ENCODE data around the gene RAD52. TPM values are rescaled to one million over a fixed set of nuclear protein-coding genes. Genes with fewer than 3 reads are reported as not detected.

The RAD52 gene
- total RNA-seq, 1 experiment from 2014 or later, result 14.9 TPM

- Histone ChIP-seq H4K20me1 (ENCODE audit: insufficient read depth, low read depth, low read length) (no peaks in the 10 kb centered on the region), H3K79me2 (ENCODE audit: low read length) (no peaks in the 10 kb centered on the region), H3K4me2 (ENCODE audit: low read depth, low read length, poor library complexity, severe bottlenecking) (no peak overlapping the region), H3K4me3 (ENCODE audit: low read length) (no peak overlapping the region), H3K27me3 (ENCODE audit: low read length) (no peaks in the 10 kb centered on the region), H3K36me3 (ENCODE audit: insufficient read depth, low read length) (no peaks in the 10 kb centered on the region), H3K9ac (ENCODE audit: low read length) (no peak overlapping the region), H2AFZ (ENCODE audit: low read length) (no peak overlapping the region), H3K4me1 (ENCODE audit: low read length) (peaks cover 6% of the 10 kb centered on the region), H3K9me2 (replicated peaks; ENCODE audit: insufficient read depth, low read length) (no peaks in the 10 kb centered on the region), H3K9me3 (ENCODE audit: low read length) (no peaks in the 10 kb centered on the region), H3K27ac (ENCODE audit: low read length) (no peak overlapping the region)
- no peak for DNase-seq
These were observed 24.9 kb upstream of the RAD52 start for GRCh38 chr12:974271-974862.

DNA sequence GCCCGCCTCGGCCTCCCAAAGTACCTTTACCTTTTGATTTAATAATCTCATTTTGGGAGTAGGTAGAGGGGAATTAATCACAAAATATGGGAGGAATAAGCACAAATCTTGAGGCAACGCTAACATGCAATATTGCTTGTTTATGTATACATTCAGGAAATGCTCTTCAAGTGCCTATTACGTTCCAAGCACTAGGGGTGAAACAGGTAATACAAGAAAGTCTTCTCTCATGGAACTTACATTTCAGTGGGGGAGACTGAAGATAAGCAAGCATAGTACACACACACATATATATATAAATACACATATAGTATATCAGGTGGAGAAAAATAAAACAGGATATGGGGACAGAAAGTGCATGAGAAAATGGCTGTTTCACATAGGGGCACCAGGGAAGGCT, 22.5 kb upstream of the RAD52 start:
- Histone ChIP-seq H3K4me2 (ENCODE audit: low read depth, low read length, poor library complexity, severe bottlenecking) (no peak overlapping the region), H3K27me3 (ENCODE audit: low read length) (no peaks in the 10 kb centered on the region), H4K20me1 (ENCODE audit: insufficient read depth, low read depth, low read length) (no peaks in the 10 kb centered on the region), H3K4me3 (ENCODE audit: low read length) (no peak overlapping the region), H3K36me3 (ENCODE audit: insufficient read depth, low read length) (no peaks in the 10 kb centered on the region), H3K4me1 (ENCODE audit: low read length) (no peaks in the 10 kb centered on the region), H3K79me2 (ENCODE audit: low read length) (no peaks in the 10 kb centered on the region), H3K9me2 (replicated peaks; ENCODE audit: insufficient read depth, low read length) (no peaks in the 10 kb centered on the region), H3K27ac (ENCODE audit: low read length) (no peak overlapping the region), H3K9ac (ENCODE audit: low read length) (no peak overlapping the region), H2AFZ (ENCODE audit: low read length) (no peak overlapping the region), H3K9me3 (ENCODE audit: low read length) (no peaks in the 10 kb centered on the region)
- DNase-seq, result no peak

GRCh38 chr12:969821-970220, 20.3 kb upstream of the RAD52 start:
- Histone ChIP-seq H2AFZ (ENCODE audit: low read length) (no peak overlapping the region), H3K27me3 (ENCODE audit: low read length) (no peaks in the 10 kb centered on the region), H3K9me3 (ENCODE audit: low read length) (no peaks in the 10 kb centered on the region), H3K27ac (ENCODE audit: low read length) (no peak overlapping the region), H3K9ac (ENCODE audit: low read length) (no peak overlapping the region), H3K4me2 (ENCODE audit: low read depth, low read length, poor library complexity, severe bottlenecking) (no peak overlapping the region), H3K79me2 (ENCODE audit: low read length) (no peaks in the 10 kb centered on the region), H3K36me3 (ENCODE audit: insufficient read depth, low read length) (no peaks in the 10 kb centered on the region), H3K4me3 (ENCODE audit: low read length) (no peak overlapping the region), H3K9me2 (replicated peaks; ENCODE audit: insufficient read depth, low read length) (no peaks in the 10 kb centered on the region), H3K4me1 (ENCODE audit: low read length) (no peaks in the 10 kb centered on the region), H4K20me1 (ENCODE audit: insufficient read depth, low read depth, low read length) (no peaks in the 10 kb centered on the region)
- DNase-seq, result no peak

- no peaks in the 10 kb centered on the region for H3K9me2 ChIP-seq (replicated peaks; ENCODE audit: insufficient read depth, low read length)
- no peaks in the 10 kb centered on the region for H3K9me3 ChIP-seq (ENCODE audit: low read length)
- H2AFZ ChIP-seq (ENCODE audit: low read length), result no peak overlapping the region
- H3K79me2 ChIP-seq (ENCODE audit: low read length), result no peaks in the 10 kb centered on the region
- no peaks in the 10 kb centered on the region for H3K27me3 ChIP-seq (ENCODE audit: low read length)
- DNase-seq, result no peak
- H3K4me2 ChIP-seq (ENCODE audit: low read depth, low read length, poor library complexity, severe bottlenecking), result no peak overlapping the region
- no peak overlapping the region for H3K4me3 ChIP-seq (ENCODE audit: low read length)
- no peaks in the 10 kb centered on the region for H4K20me1 ChIP-seq (ENCODE audit: insufficient read depth, low read depth, low read length)
- H3K4me1 ChIP-seq (ENCODE audit: low read length), result no peaks in the 10 kb centered on the region
- H3K9ac ChIP-seq (ENCODE audit: low read length), result no peak overlapping the region
- H3K27ac ChIP-seq (ENCODE audit: low read length), result no peak overlapping the region
- no peaks in the 10 kb centered on the region for H3K36me3 ChIP-seq (ENCODE audit: insufficient read depth, low read length)
These were observed 19.1 kb upstream of the RAD52 start for GRCh38 chr12:968545-968944.

DNA sequence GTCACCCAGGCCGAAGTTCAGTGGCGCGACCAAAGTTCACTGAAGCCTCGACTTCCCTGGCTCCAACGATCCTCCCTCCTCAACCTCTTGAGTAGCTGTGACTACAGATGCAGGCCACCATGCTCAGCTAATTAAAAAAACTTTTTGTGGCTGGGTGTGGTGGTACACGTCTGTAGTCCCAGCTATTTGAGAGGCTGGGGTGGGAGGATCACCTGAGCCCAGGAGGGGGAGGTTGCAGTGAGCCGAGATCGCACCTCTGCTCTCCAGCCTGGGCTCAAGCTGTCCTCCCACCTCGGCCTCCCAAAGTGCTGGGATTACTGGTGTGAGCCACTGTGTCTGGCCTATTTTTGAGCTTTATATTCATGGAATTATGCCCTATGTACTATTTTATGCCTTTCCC, 18.1 kb upstream of the RAD52 start:
- no peaks in the 10 kb centered on the region for H3K36me3 ChIP-seq (ENCODE audit: insufficient read depth, low read length)

DNA sequence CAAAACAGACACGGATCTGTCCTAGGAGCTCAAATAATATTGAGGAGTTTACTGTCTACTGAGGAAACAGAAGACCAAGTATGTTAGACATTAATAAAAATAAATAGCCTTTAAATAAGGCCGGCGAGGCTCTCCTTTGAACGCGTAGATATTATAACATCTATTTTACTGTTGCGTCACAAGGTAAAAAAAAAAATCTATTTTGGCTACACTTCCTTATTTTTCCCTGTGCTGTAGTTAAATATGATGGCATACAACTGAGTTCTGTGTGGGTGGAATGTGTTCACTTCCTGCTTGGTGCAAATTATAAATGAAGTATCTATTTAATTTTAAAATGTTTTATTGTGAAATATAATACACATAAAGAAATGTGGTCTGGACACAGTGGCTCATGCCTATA, 17.2 kb upstream of the RAD52 start:
- H2AFZ ChIP-seq (ENCODE audit: low read length), result no peak overlapping the region
- no peaks in the 10 kb centered on the region for H3K4me1 ChIP-seq (ENCODE audit: low read length)
- no peak for DNase-seq
- H3K9me2 ChIP-seq (replicated peaks; ENCODE audit: insufficient read depth, low read length), result no peaks in the 10 kb centered on the region
- H3K27me3 ChIP-seq (ENCODE audit: low read length), result no peaks in the 10 kb centered on the region
- H3K4me2 ChIP-seq (ENCODE audit: low read depth, low read length, poor library complexity, severe bottlenecking), result no peak overlapping the region
- H4K20me1 ChIP-seq (ENCODE audit: insufficient read depth, low read depth, low read length), result no peaks in the 10 kb centered on the region
- H3K9ac ChIP-seq (ENCODE audit: low read length), result no peak overlapping the region
- H3K27ac ChIP-seq (ENCODE audit: low read length), result no peak overlapping the region
- no peak overlapping the region for H3K4me3 ChIP-seq (ENCODE audit: low read length)
- H3K36me3 ChIP-seq (ENCODE audit: insufficient read depth, low read length), result no peaks in the 10 kb centered on the region
- H3K9me3 ChIP-seq (ENCODE audit: low read length), result no peaks in the 10 kb centered on the region
- H3K79me2 ChIP-seq (ENCODE audit: low read length), result no peaks in the 10 kb centered on the region

More for the DNA sequence above, 18.1 kb upstream of the RAD52 start:
- Histone ChIP-seq H4K20me1 (ENCODE audit: insufficient read depth, low read depth, low read length) (no peaks in the 10 kb centered on the region), H3K27me3 (ENCODE audit: low read length) (no peaks in the 10 kb centered on the region), H2AFZ (ENCODE audit: low read length) (no peak overlapping the region), H3K4me2 (ENCODE audit: low read depth, low read length, poor library complexity, severe bottlenecking) (no peak overlapping the region), H3K9me2 (replicated peaks; ENCODE audit: insufficient read depth, low read length) (no peaks in the 10 kb centered on the region), H3K79me2 (ENCODE audit: low read length) (no peaks in the 10 kb centered on the region), H3K9ac (ENCODE audit: low read length) (no peak overlapping the region), H3K4me1 (ENCODE audit: low read length) (no peaks in the 10 kb centered on the region), H3K9me3 (ENCODE audit: low read length) (no peaks in the 10 kb centered on the region), H3K4me3 (ENCODE audit: low read length) (no peak overlapping the region), H3K27ac (ENCODE audit: low read length) (no peak overlapping the region)
- DNase-seq, result no peak

GRCh38 chr12:958588-959123, 9.2 kb upstream of the RAD52 start:
- no peaks in the 10 kb centered on the region for H3K36me3 ChIP-seq (ENCODE audit: insufficient read depth, low read length)
- no peak for DNase-seq
- no peak overlapping the region for H2AFZ ChIP-seq (ENCODE audit: low read length)

GRCh38 chr12:955939-956338, 6.4 kb upstream of the RAD52 start:
- H3K27ac ChIP-seq (ENCODE audit: low read length), result no peak overlapping the region
- H3K79me2 ChIP-seq (ENCODE audit: low read length), result no peaks in the 10 kb centered on the region
- H3K27me3 ChIP-seq (ENCODE audit: low read length), result no peaks in the 10 kb centered on the region
- H2AFZ ChIP-seq (ENCODE audit: low read length), result no peak overlapping the region
- no peaks in the 10 kb centered on the region for H3K9me3 ChIP-seq (ENCODE audit: low read length)
- H3K4me3 ChIP-seq (ENCODE audit: low read length), result no peak overlapping the region
- H4K20me1 ChIP-seq (ENCODE audit: insufficient read depth, low read depth, low read length), result no peaks in the 10 kb centered on the region
- H3K4me1 ChIP-seq (ENCODE audit: low read length), result peaks cover 13% of the 10 kb centered on the region
- no peaks in the 10 kb centered on the region for H3K9me2 ChIP-seq (replicated peaks; ENCODE audit: insufficient read depth, low read length)
- H3K9ac ChIP-seq (ENCODE audit: low read length), result no peak overlapping the region
- no peak overlapping the region for H3K4me2 ChIP-seq (ENCODE audit: low read depth, low read length, poor library complexity, severe bottlenecking)
- H3K36me3 ChIP-seq (ENCODE audit: insufficient read depth, low read length), result no peaks in the 10 kb centered on the region
- DNase-seq, result no peak

More at GRCh38 chr12:958588-959123, 9.2 kb upstream of the RAD52 start:
- H3K9ac ChIP-seq (ENCODE audit: low read length), result no peak overlapping the region
- H3K79me2 ChIP-seq (ENCODE audit: low read length), result no peaks in the 10 kb centered on the region
- H4K20me1 ChIP-seq (ENCODE audit: insufficient read depth, low read depth, low read length), result no peaks in the 10 kb centered on the region
- no peaks in the 10 kb centered on the region for H3K9me2 ChIP-seq (replicated peaks; ENCODE audit: insufficient read depth, low read length)
- H3K4me3 ChIP-seq (ENCODE audit: low read length), result no peak overlapping the region
- no peak overlapping the region for H3K27ac ChIP-seq (ENCODE audit: low read length)
- peaks cover 7% of the 10 kb centered on the region for H3K4me1 ChIP-seq (ENCODE audit: low read length)
- no peaks in the 10 kb centered on the region for H3K9me3 ChIP-seq (ENCODE audit: low read length)
- H3K4me2 ChIP-seq (ENCODE audit: low read depth, low read length, poor library complexity, severe bottlenecking), result peak overlapping the region; percentile 17
- no peaks in the 10 kb centered on the region for H3K27me3 ChIP-seq (ENCODE audit: low read length)

Data from Karpas-422 (cell line).